GM20431 (cell line): ENCODE results near the gene ZNF750.

Experiments
- in situ Hi-C: fragments of 300-500 bp; cut with MseI, MboI; formaldehyde crosslinking; loops from one replicate; pipeline ENCODE4 v1.15.0; 2020; ENCODE audit warnings: low sequenced_read_pairs; ENCODE audit not compliant: unreplicated experiment

ZNF750 gene

GRCh38 chr17:82839617-82840292 is at the start of gene ZNF750:
Gene ZNF750 (minus strand): TSS chr17:82840022. CDS start chr17:82832454, 7,568 bp downstream.
- in situ Hi-C loops, result no loop called here

GRCh38 chr17:82888583-82889495 is 49.0 kb upstream of the ZNF750 start:
- in situ Hi-C loops, result no loop called here

GRCh38 chr17:82887255-82888164 is 47.7 kb upstream of the ZNF750 start:
- in situ Hi-C loops, result no loop called here

GRCh38 chr17:82884970-82885353 is 45.1 kb upstream of the ZNF750 start:
- in situ Hi-C loops, result no loop called here

GRCh38 chr17:82884341-82884969 is 44.6 kb upstream of the ZNF750 start:
- in situ Hi-C loops, result no loop called here

- in situ Hi-C loops, result no loop called here
Observed at GRCh38 chr17:82883419-82884031, 43.7 kb upstream of the ZNF750 start.

GRCh38 chr17:82882715-82883418 is 43.0 kb upstream of the ZNF750 start:
- in situ Hi-C loops, result no loop called here

- in situ Hi-C loops, result no loop called here
Observed at GRCh38 chr17:82881900-82882714, 42.3 kb upstream of the ZNF750 start.

- in situ Hi-C loops, result no loop called here
Observed at GRCh38 chr17:82881324-82881823, 41.6 kb upstream of the ZNF750 start.

GRCh38 chr17:82880620-82881323 is 41.0 kb upstream of the ZNF750 start:
- in situ Hi-C loops, result no loop called here

GRCh38 chr17:82879241-82879640 is 39.4 kb upstream of the ZNF750 start:
- in situ Hi-C loops, result no loop called here

GRCh38 chr17:82878527-82878926 is 38.7 kb upstream of the ZNF750 start:
- in situ Hi-C loops, result no loop called here

GRCh38 chr17:82876602-82877379 is 37.0 kb upstream of the ZNF750 start:
- in situ Hi-C loops, result no loop called here

- in situ Hi-C loops, result no loop called here
Observed at GRCh38 chr17:82876149-82876548, 36.3 kb upstream of the ZNF750 start.

- in situ Hi-C loops, result no loop called here
Observed at GRCh38 chr17:82875407-82875856, 35.6 kb upstream of the ZNF750 start.

- in situ Hi-C loops, result no loop called here
Observed at GRCh38 chr17:82874011-82874835, 34.4 kb upstream of the ZNF750 start.
